Measurements from ENCODE around the gene PIGC. TPM values are rescaled to one million over a fixed set of nuclear protein-coding genes. Genes with fewer than 3 reads are reported as not detected.
"Not testable (repeated sequence)": the region's sequence is repeated elsewhere in the genome, so short reads cannot be mapped to it uniquely, and the experiment has no call there.

PIGC gene
- total and polyA plus RNA-seq, 4 experiments from 2014 or later = 48.9 to 132 (median 79.2) TPM

DNA sequence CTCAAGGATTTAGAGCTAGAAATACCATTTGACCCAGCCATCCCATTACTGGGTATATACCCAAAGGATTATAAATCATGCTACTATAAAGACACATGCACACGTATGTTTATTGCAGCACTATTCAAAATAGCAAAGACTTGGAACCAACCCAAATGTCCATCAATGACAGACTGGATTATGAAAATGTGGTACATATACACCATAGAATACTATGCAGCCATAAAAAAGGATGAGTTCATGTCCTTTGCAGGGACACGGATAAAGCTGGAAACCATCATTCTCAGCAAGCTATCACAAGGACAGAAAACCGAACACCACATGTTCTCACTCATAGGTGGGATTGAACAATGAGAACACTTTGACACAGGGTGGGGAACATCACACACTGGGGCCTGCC, 6.7 kb downstream of the PIGC start:
- peaks cover 31 to 39% of the 10 kb centered on the region in 2 donors for H3K36me3 Mint-ChIP-seq
- H3K9me3 ChIP-seq (ENCODE audit: control insufficient read depth in 1 of 2, low read length in 2 of 2); CTCF ChIA-PET (ENCODE audit: partially characterized antibody); H3K27me3 ChIP-seq (ENCODE audit: insufficient read depth, low read length); POLR2A ChIA-PET (ENCODE audit: partially characterized antibody); intact Hi-C loops (cut with micrococcal nuclease); H3K4me3 Mint-ChIP-seq; H3K36me3 ChIP-seq (ENCODE audit: insufficient read depth, low read length); H3K27me3 Mint-ChIP-seq; H3K4me3 ChIP-seq (ENCODE audit: low read length in 2 of 2); DNase-seq; H3K27ac ChIP-seq (ENCODE audit: low read depth, low read length); H3K9me3 Mint-ChIP-seq; H3K27ac Mint-ChIP-seq: not testable (repeated sequence)
- peaks cover 24% of the 10 kb centered on the region for H3K4me1 ChIP-seq (ENCODE audit: insufficient read depth, low read length)
- peaks cover 34 to 58% (median 44%) of the 10 kb centered on the region in 4 donors for H3K4me1 Mint-ChIP-seq

DNA sequence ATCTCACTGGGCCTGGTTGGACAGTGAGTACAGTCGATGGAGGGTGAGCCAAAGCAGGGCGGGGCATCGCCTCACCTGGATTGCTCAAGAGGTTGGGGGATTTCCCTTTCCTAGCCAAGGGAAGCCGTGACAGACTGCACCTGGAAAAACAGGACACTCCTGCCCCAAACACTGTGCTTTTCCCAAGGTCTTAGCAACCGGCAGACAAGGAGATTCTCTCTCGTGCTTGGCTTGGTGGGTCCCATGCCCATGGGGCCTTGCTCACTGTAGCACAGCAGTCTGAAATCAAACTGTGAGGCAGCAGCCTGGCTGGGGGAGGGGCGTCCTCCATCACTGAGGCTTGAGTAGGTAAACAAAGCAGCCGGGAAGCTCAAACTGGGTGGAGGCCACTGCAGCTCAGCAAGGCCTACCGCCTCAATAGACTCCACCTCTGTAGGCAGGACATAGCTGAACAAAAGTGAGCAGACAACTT, 12.1 kb downstream of the PIGC start:
- no peaks in the 10 kb centered on the region for H3K9me3 ChIP-seq (ENCODE audit: control insufficient read depth in 1 of 2, low read length in 2 of 2)
- DNase-seq = peak in 4 of 5 donors; percentile 18 to 45 (median 28)
- H3K9me3 Mint-ChIP-seq = peaks cover 0 to 5% (median under 1%) of the 10 kb centered on the region in 8 donors
- peaks cover 4 to 10% of the 10 kb centered on the region in 2 donors for H3K36me3 Mint-ChIP-seq
- H3K36me3 ChIP-seq (ENCODE audit: insufficient read depth, low read length) = no peaks in the 10 kb centered on the region
- H3K4me3 ChIP-seq (ENCODE audit: low read length in 2 of 2) = no peak overlapping the region
- intact Hi-C loops (cut with micrococcal nuclease) = no loop called here
- peak overlapping the region in 7 of 8 donors; percentile 11 to 61 (median 36) for H3K4me3 Mint-ChIP-seq
- peaks cover 52% of the 10 kb centered on the region for H3K4me1 ChIP-seq (ENCODE audit: insufficient read depth, low read length)
- CTCF ChIA-PET (ENCODE audit: partially characterized antibody) = interaction anchor here (0.9 to 8.9 kb wide), 11 partner anchors 11 to 430 kb away, joined by 4 to 135 read pairs (median 5); partner anchors contain the start of gene PIGC
- H3K27ac ChIP-seq (ENCODE audit: low read depth, low read length) = peak overlapping the region; percentile 23
- H3K27ac Mint-ChIP-seq = peak overlapping the region; percentile 59 to 85 (median 78)
- no peaks in the 10 kb centered on the region for H3K27me3 Mint-ChIP-seq
- POLR2A ChIA-PET (ENCODE audit: partially characterized antibody) = interaction anchor here (0.6 to 2.6 kb wide), 10 partner anchors 12 to 706 kb away, joined by 3 to 24 read pairs (median 4); partner anchors contain the start of genes PIGC and SUCO
- H3K4me1 Mint-ChIP-seq = peaks cover 35 to 55% (median 43%) of the 10 kb centered on the region in 4 donors
- no peaks in the 10 kb centered on the region for H3K27me3 ChIP-seq (ENCODE audit: insufficient read depth, low read length)

DNA sequence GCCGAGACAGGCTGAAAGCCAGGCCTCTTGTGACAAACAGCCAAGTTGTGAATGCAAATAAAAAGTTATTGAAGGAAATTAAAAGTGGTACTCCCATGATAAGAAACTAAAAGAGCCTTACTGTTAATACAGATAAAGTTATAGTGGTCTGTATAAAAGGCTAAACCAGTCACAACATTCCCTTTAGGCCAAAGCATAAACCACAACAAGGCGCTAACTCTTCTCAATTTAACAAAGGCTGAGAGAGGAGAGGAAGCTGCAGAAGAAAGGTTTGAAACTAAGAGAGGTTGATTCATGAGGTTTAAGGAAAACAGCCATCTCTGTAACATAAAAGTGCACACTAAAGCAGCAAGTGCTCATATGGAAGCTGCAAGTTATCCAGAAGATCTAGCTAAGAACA, 12.7 kb downstream of the PIGC start:
- no peak for DNase-seq
- intact Hi-C loops (cut with micrococcal nuclease) = no loop called here
- CTCF ChIA-PET (ENCODE audit: partially characterized antibody) = interaction anchor here (0.9 to 8.9 kb wide), 10 partner anchors 11 to 429 kb away, joined by 4 to 135 read pairs (median 6); partner anchors contain the start of gene PIGC

DNA sequence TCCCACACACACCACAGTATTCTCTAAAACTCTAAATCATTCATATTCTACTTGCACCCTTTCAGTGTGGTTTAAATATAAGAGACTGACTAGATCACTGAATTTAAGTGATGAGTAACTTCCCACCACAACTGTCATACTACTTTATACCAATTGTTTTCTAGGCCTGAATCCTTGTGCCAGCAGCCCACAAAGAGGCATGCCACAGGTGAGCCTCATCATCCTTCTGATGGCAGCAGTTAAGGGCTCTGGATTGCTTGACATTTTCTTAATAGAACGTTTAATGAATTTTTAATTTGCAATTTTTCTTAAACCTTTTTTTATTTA, 13.8 kb downstream of the PIGC start:
- Mint-ChIP-seq H3K4me1 (peaks cover 32 to 49% (median 41%) of the 10 kb centered on the region in 4 donors), H3K9me3 (peaks cover 0 to 5% (median 0%) of the 10 kb centered on the region in 8 donors), H3K27ac (peak overlapping the region in 3 of 7 donors; percentile 5 to 70 (median 22)), H3K4me3 (no peak overlapping the region), H3K27me3 (no peaks in the 10 kb centered on the region), H3K36me3 (peaks cover 0 to 10% of the 10 kb centered on the region in 2 donors)
- intact Hi-C loops (cut with micrococcal nuclease) = no loop called here
- Histone ChIP-seq H3K4me3 (ENCODE audit: low read length in 2 of 2) (no peak overlapping the region), H3K9me3 (ENCODE audit: control insufficient read depth in 1 of 2, low read length in 2 of 2) (no peaks in the 10 kb centered on the region), H3K4me1 (ENCODE audit: insufficient read depth, low read length) (peaks cover 59% of the 10 kb centered on the region), H3K27ac (ENCODE audit: low read depth, low read length) (no peak overlapping the region), H3K27me3 (ENCODE audit: insufficient read depth, low read length) (no peaks in the 10 kb centered on the region), H3K36me3 (ENCODE audit: insufficient read depth, low read length) (no peaks in the 10 kb centered on the region)
- CTCF ChIA-PET (ENCODE audit: partially characterized antibody) = interaction anchor here (0.8 to 8.9 kb wide), 13 partner anchors 12 to 630 kb away, joined by 3 to 135 read pairs (median 4); partner anchors contain the start of gene PIGC
- POLR2A ChIA-PET (ENCODE audit: partially characterized antibody) = interaction anchor here (0.5 to 3.2 kb wide), 3 partner anchors 13 to 25 kb away, joined by 3 to 21 read pairs (median 4); partner anchors contain the start of gene PIGC
- DNase-seq = no peak

More for the DNA sequence above, 12.7 kb downstream of the PIGC start:
- H3K36me3 Mint-ChIP-seq = peaks cover 2 to 10% of the 10 kb centered on the region in 2 donors
- Histone ChIP-seq H3K36me3 (ENCODE audit: insufficient read depth, low read length) (no peaks in the 10 kb centered on the region), H3K4me3 (ENCODE audit: low read length in 2 of 2) (no peak overlapping the region), H3K27me3 (ENCODE audit: insufficient read depth, low read length) (no peaks in the 10 kb centered on the region), H3K9me3 (ENCODE audit: control insufficient read depth in 1 of 2, low read length in 2 of 2) (no peaks in the 10 kb centered on the region), H3K4me1 (ENCODE audit: insufficient read depth, low read length) (peaks cover 58% of the 10 kb centered on the region), H3K27ac (ENCODE audit: low read depth, low read length) (peak overlapping the region; percentile 23)
- H3K4me1 Mint-ChIP-seq = peaks cover 35 to 55% (median 43%) of the 10 kb centered on the region in 4 donors
- peak overlapping the region in 7 of 8 donors; percentile 11 to 61 (median 36) for H3K4me3 Mint-ChIP-seq
- H3K27me3 Mint-ChIP-seq = no peaks in the 10 kb centered on the region
- peak overlapping the region; percentile 59 to 85 (median 78) for H3K27ac Mint-ChIP-seq
- POLR2A ChIA-PET (ENCODE audit: partially characterized antibody) = interaction anchor here (0.6 to 2.6 kb wide), 6 partner anchors 12 to 706 kb away, joined by 3 to 24 read pairs (median 4); partner anchors contain the start of genes PIGC and SUCO
- H3K9me3 Mint-ChIP-seq = peaks cover 0 to 5% (median under 1%) of the 10 kb centered on the region in 8 donors

DNA sequence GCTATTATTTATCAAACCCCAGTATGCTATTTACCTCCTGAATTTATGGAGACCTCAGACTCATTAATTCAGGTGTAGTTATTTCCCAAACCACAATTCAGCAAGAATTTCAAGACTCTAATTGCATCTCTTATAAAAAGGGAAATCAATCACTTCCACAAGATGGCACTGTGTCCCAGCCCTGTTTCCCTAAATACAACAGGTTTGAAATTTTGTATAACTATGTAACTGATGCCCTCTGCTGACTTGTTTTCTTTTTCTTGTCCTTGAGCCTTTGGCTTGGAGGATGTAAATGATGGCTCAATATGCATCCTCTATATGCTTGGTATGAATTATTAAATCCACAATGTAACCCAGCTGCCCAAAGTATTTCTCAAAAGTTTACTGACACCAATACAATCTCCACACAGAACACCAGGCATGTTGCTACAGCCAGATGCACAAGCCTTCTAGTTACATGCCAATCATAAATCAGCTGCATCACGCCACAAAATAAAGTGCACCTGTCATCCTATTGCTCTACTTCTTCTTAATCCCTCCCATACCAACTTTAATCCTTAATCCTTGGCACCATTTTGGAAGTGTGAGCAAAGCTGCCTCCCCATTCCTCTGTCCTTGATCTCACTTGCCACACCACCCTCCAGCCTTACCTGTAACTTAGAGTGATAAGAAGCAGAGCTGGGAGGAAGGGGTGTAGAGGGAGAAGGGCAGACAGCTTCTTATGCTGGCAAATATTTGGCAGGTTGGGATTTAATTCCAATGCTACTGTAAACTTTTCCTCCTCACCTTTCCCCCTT, 14.3 kb downstream of the PIGC start:
- intact Hi-C loops (cut with micrococcal nuclease) = loop anchor here (1.0 to 10.0 kb wide), 8 partner anchors 15 to 785 kb away; partner anchors contain the start of gene PIGC
- no peak overlapping the region for H3K27ac ChIP-seq (ENCODE audit: low read depth, low read length)
- peak overlapping the region in 2 of 8 donors; percentile 26 to 39 for H3K4me3 Mint-ChIP-seq
- peak overlapping the region in 6 of 7 donors; percentile 5 to 72 (median 56) for H3K27ac Mint-ChIP-seq
- no peaks in the 10 kb centered on the region for H3K27me3 Mint-ChIP-seq
- peaks cover 59% of the 10 kb centered on the region for H3K4me1 ChIP-seq (ENCODE audit: insufficient read depth, low read length)
- H3K27me3 ChIP-seq (ENCODE audit: insufficient read depth, low read length) = no peaks in the 10 kb centered on the region
- DNase-seq = peak; percentile 49 to 63 (median 56)
- H3K4me3 ChIP-seq (ENCODE audit: low read length in 2 of 2) = no peak overlapping the region
- H3K4me1 Mint-ChIP-seq = peaks cover 31 to 49% (median 41%) of the 10 kb centered on the region in 4 donors
- POLR2A ChIA-PET (ENCODE audit: partially characterized antibody) = interaction anchor here (0.5 to 3.2 kb wide), 4 partner anchors 14 to 132 kb away, joined by 3 to 21 read pairs (median 5); partner anchors contain the start of gene PIGC
- no peaks in the 10 kb centered on the region for H3K36me3 ChIP-seq (ENCODE audit: insufficient read depth, low read length)
- CTCF ChIA-PET (ENCODE audit: partially characterized antibody) = interaction anchor here (0.8 to 8.9 kb wide), 15 partner anchors 11 to 629 kb away, joined by 3 to 135 read pairs (median 4); partner anchors contain the start of gene PIGC
- peaks cover 0 to 9% of the 10 kb centered on the region in 2 donors for H3K36me3 Mint-ChIP-seq
- no peaks in the 10 kb centered on the region for H3K9me3 ChIP-seq (ENCODE audit: control insufficient read depth in 1 of 2, low read length in 2 of 2)
- H3K9me3 Mint-ChIP-seq = peaks cover 0 to 5% (median 0%) of the 10 kb centered on the region in 8 donors

DNA sequence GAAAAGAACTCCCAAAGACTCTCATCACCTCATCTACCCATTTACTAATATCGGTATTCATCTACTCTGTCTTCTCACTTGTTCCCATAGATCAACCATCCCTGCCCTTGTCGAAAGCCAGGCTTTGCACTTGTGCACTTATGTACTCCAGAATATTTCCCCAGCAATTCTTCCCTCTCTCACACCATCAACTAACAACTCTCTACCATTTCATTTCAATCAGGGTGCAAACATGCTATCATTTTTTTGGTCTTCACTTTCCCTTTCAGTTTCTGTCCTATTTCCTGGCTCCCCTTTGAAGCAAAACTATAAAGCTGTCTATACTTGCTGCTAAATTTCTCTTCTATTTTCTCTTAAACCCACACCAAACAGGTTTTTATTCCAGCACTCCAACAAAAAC, 16.7 kb downstream of the PIGC start:
- Histone ChIP-seq H3K9me3 (ENCODE audit: control insufficient read depth in 1 of 2, low read length in 2 of 2) (no peaks in the 10 kb centered on the region), H3K27ac (ENCODE audit: low read depth, low read length) (peak overlapping the region; percentile 30), H3K4me1 (ENCODE audit: insufficient read depth, low read length) (peaks cover 52% of the 10 kb centered on the region), H3K27me3 (ENCODE audit: insufficient read depth, low read length) (no peaks in the 10 kb centered on the region), H3K36me3 (ENCODE audit: insufficient read depth, low read length) (no peaks in the 10 kb centered on the region), H3K4me3 (ENCODE audit: low read length in 2 of 2) (peak overlapping the region in 1 of 2 donors; percentile 30)
- ChIA-PET POLR2A (ENCODE audit: partially characterized antibody) (interaction anchor here (3.2 kb wide), 1 partner anchor 16 kb away, joined by 21 read pairs; the partner anchor contains the start of gene PIGC), CTCF (ENCODE audit: partially characterized antibody) (interaction anchor here (1.7 to 8.9 kb wide), 5 partner anchors 15 to 425 kb away, joined by 6 to 135 read pairs (median 7); partner anchors contain the start of gene PIGC)
- peaks cover 0 to 2% (median 0%) of the 10 kb centered on the region in 8 donors for H3K9me3 Mint-ChIP-seq
- H3K36me3 Mint-ChIP-seq = no peaks in the 10 kb centered on the region
- intact Hi-C loops (cut with micrococcal nuclease) = loop anchor here (10.0 kb wide), 1 partner anchor 782 kb away; no protein-coding TSS in a partner anchor
- DNase-seq = peak in 3 of 5 donors; percentile 4 to 27 (median 24)
- H3K4me3 Mint-ChIP-seq = no peak overlapping the region
- no peak overlapping the region for H3K27ac Mint-ChIP-seq
- H3K4me1 Mint-ChIP-seq = peaks cover 19 to 28% (median 26%) of the 10 kb centered on the region in 4 donors
- H3K27me3 Mint-ChIP-seq = no peaks in the 10 kb centered on the region
